Measurements from ENCODE around the gene FBXO31. TPM values are rescaled to one million over a fixed set of nuclear protein-coding genes. Genes with fewer than 3 reads are reported as not detected.

The FBXO31 gene
- total and polyA plus RNA-seq, 2 of the 13 experiments (the other 11 are each of a cell fraction or from before 2014, with no cell fraction given), result 92.4 to 101 TPM

DNA sequence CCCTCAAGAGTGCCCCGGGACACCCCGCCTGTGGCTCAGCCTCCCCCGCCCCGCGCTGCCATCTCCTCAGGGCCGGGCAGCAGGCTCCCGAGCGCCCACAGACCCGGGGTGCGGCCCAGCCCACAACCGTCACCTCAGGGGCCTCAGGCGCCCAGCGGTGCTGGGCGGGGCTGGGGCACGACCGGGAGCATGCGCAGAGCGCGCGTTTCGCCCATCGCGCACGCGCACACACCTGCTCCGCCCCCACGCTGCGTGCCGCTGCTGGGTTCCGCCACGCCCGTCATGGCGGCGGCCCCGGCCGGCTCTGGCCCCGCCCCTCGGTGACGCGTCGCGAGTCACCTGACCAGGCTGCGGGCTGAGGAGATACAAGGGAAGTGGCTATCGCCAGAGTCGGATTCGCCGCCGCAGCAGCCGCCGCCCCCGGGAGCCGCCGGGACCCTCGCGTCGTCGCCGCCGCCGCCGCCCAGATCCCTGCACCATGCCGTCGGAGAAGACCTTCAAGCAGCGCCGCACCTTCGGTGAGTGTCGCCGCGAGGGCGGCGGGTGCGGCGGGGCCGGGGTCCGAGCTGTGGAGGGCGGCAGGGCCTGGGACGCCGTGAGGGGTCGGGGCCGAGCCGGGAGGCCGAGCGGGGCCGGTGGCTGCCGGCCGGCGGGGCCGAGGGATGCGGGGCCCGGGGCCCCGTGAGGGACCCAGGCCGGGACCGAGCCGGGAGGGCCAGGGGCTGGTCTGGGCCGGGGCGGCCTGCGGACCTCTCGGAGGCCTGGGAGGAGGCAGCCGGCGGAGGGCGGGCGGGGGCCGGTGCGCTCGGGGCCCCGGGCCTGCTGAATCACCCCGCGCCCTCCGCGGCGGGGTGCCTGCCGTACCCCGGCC is 8.6 kb upstream of the FBXO31 start, which contains the start of gene MAP1LC3B (continued):
- TF ChIP-seq HNRNPLL (IDR thresholded peaks at IDR 0.05; ENCODE audit: low read depth, low read length, poor library complexity, severe bottlenecking) (no peak), ZNF878 (CRISPR knock-in tag; IDR thresholded peaks at IDR 0.05) (no peak; the same call in 1 of the 2 replicates), HOXA5 (CRISPR knock-in tag; IDR thresholded peaks at IDR 0.05) (peak; percentile 95), FOXA1 (IDR thresholded peaks at IDR 0.05) (no peak), FOXA1 (CRISPR knock-in tag; IDR thresholded peaks at IDR 0.05) (peak; percentile 72), NR2C2 (CRISPR knock-in tag; IDR thresholded peaks at IDR 0.05; ENCODE audit: borderline replicate concordance) (peak; percentile 92), ZNF362 (CRISPR knock-in tag; IDR thresholded peaks at IDR 0.05; ENCODE audit: borderline replicate concordance) (peak; percentile 44; the same call in 1 of the 2 replicates), LCORL (IDR thresholded peaks at IDR 0.05) (no peak), LCORL (CRISPR knock-in tag; IDR thresholded peaks at IDR 0.05) (no peak), ZBTB2 (CRISPR knock-in tag; IDR thresholded peaks at IDR 0.05; ENCODE audit: low read depth) (peak; percentile 85; the same call in 1 of the 2 replicates), ZNF773 (CRISPR knock-in tag; IDR thresholded peaks at IDR 0.05; ENCODE audit: borderline replicate concordance) (peak; percentile 82; the same call in 1 of the 2 replicates)
- TF ChIP-seq, protein P1, sequence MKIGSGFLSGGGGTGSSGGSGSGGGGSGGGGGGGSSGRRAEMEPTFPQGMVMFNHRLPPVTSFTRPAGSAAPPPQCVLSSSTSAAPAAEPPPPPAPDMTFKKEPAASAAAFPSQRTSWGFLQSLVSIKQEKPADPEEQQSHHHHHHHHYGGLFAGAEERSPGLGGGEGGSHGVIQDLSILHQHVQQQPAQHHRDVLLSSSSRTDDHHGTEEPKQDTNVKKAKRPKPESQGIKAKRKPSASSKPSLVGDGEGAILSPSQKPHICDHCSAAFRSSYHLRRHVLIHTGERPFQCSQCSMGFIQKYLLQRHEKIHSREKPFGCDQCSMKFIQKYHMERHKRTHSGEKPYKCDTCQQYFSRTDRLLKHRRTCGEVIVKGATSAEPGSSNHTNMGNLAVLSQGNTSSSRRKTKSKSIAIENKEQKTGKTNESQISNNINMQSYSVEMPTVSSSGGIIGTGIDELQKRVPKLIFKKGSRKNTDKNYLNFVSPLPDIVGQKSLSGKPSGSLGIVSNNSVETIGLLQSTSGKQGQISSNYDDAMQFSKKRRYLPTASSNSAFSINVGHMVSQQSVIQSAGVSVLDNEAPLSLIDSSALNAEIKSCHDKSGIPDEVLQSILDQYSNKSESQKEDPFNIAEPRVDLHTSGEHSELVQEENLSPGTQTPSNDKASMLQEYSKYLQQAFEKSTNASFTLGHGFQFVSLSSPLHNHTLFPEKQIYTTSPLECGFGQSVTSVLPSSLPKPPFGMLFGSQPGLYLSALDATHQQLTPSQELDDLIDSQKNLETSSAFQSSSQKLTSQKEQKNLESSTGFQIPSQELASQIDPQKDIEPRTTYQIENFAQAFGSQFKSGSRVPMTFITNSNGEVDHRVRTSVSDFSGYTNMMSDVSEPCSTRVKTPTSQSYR (CRISPR knock-in tag; IDR thresholded peaks at IDR 0.05; ENCODE audit: borderline replicate concordance), result peak; percentile 68
- TF ChIP-seq, protein P2, sequence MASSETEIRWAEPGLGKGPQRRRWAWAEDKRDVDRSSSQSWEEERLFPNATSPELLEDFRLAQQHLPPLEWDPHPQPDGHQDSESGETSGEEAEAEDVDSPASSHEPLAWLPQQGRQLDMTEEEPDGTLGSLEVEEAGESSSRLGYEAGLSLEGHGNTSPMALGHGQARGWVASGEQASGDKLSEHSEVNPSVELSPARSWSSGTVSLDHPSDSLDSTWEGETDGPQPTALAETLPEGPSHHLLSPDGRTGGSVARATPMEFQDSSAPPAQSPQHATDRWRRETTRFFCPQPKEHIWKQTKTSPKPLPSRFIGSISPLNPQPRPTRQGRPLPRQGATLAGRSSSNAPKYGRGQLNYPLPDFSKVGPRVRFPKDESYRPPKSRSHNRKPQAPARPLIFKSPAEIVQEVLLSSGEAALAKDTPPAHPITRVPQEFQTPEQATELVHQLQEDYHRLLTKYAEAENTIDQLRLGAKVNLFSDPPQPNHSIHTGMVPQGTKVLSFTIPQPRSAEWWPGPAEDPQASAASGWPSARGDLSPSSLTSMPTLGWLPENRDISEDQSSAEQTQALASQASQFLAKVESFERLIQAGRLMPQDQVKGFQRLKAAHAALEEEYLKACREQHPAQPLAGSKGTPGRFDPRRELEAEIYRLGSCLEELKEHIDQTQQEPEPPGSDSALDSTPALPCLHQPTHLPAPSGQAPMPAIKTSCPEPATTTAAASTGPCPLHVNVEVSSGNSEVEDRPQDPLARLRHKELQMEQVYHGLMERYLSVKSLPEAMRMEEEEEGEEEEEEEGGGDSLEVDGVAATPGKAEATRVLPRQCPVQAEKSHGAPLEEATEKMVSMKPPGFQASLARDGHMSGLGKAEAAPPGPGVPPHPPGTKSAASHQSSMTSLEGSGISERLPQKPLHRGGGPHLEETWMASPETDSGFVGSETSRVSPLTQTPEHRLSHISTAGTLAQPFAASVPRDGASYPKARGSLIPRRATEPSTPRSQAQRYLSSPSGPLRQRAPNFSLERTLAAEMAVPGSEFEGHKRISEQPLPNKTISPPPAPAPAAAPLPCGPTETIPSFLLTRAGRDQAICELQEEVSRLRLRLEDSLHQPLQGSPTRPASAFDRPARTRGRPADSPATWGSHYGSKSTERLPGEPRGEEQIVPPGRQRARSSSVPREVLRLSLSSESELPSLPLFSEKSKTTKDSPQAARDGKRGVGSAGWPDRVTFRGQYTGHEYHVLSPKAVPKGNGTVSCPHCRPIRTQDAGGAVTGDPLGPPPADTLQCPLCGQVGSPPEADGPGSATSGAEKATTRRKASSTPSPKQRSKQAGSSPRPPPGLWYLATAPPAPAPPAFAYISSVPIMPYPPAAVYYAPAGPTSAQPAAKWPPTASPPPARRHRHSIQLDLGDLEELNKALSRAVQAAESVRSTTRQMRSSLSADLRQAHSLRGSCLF (CRISPR knock-in tag; IDR thresholded peaks at IDR 0.05; ENCODE audit: borderline replicate concordance), result no peak
- TF ChIP-seq, protein P3, sequence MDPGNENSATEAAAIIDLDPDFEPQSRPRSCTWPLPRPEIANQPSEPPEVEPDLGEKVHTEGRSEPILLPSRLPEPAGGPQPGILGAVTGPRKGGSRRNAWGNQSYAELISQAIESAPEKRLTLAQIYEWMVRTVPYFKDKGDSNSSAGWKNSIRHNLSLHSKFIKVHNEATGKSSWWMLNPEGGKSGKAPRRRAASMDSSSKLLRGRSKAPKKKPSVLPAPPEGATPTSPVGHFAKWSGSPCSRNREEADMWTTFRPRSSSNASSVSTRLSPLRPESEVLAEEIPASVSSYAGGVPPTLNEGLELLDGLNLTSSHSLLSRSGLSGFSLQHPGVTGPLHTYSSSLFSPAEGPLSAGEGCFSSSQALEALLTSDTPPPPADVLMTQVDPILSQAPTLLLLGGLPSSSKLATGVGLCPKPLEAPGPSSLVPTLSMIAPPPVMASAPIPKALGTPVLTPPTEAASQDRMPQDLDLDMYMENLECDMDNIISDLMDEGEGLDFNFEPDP (CRISPR knock-in tag; conservative IDR thresholded peaks at IDR 0.05), result no peak

Measured in HepG2 (cell line).